HG03378 (cell line): ENCODE results near the gene PUDP.

ENCODE experiments used
- ATAC-seq: cut with Tn5 transposase; IDR thresholded peaks from one replicate; pipeline ENCODE4 v1.9.1; 2021; ENCODE audit warnings: mild to moderate bottlenecking, moderate library complexity; ENCODE audit not compliant: unreplicated experiment

Gene PUDP

DNA sequence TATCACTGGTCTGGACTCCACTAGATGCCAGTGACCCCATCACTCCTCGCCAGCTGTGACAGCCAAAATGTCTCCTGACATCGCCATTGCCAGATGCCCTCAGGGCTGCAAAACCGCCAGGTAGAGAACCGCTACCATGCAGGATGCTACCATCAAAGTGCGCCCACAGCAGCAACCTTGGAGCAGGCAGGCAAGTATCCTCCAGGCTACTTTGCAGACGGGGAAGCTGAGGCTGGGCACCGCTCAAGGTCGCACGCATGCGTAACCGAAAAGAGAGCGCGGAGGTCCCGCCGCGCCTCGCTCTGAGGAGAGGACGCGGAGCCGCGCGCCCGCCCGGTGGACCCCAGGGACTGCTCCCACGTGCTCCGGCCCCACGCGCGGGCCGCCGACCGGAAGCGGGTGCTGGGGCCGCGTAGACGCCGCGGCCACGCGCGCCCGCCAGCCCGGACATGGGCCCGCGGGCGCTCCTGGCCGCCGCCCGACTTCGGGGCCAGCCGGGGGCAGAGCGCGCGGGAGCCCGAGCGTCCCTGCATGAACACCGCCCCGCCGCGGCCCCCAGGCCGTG lies 458 bp downstream of the PUDP start, which contains the start of gene STS:
Gene STS (plus strand): TSS at position 300 of the 565 bp plus-strand sequence. CDS start 105,488 bp downstream, outside the sequence.
- peak; percentile 23 for ATAC-seq

DNA sequence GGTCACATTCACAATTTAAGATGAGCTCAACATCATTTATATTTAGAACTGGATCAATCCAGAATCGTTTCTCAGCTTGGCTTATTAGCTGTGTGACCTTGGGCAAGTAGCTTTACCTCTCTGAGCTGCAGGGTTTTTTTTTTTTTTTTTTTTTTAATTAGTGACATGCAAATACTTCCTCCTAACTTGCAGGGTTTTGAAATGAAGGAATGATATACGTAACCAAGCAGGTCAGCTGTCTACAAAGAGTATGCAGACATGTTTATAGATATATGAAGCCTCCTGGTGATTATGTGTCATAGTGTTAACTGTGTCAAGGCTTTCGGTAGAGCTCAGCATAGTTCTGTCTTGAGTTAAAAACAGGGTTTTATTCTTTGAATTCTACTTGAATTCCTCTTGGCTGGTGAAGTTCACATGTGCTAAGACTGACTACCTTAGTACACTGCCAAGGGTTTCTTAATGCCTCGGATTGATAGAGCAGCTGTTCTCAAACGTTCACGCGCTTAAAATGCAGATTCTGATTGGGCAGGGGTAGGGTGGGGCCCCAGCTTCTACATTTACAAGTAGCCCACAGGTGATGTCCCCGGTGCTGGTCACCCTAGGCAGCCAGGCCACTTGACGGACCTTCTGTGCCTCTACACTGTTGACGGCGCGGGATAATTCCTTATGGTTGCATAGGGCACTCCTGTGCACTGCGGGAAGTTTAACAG lies 1.1 kb downstream of the PUDP start:
- ATAC-seq = peak; percentile 24

- ATAC-seq = no peak
Observed at GRCh38 chrX:7146020-7146702, 1.8 kb downstream of the PUDP start.

- ATAC-seq = no peak
Observed at GRCh38 chrX:7145454-7145853, 2.5 kb downstream of the PUDP start.

- ATAC-seq = no peak
Observed at GRCh38 chrX:7143941-7144525, 3.9 kb downstream of the PUDP start.

- ATAC-seq = no peak
Observed at GRCh38 chrX:7143076-7143475, 4.9 kb downstream of the PUDP start.

GRCh38 chrX:7139202-7140081 lies 8.5 kb downstream of the PUDP start:
- no peak for ATAC-seq

DNA sequence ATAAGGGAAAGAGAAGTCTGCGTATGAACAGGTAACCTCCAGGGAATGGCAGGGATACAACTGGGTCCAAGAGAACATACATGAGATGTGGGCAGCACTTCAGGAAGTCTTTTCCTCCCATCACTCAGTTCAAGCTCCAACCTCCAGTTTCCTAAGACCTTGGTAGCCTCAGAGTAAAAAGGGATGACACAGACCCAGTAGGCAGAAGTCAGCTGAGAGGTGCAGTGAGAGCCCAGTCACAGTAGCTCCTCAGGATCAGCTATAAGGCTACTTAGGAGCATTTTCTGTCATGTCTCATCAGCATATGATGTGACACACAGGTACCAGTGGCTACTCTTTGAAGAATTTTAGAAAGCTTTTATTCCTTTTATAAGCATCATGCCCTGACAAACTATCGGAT lies 13.0 kb downstream of the PUDP start:
- ATAC-seq = no peak

- ATAC-seq = no peak
Observed at GRCh38 chrX:7133050-7133440, 14.9 kb downstream of the PUDP start.

GRCh38 chrX:7132335-7133049 lies 15.5 kb downstream of the PUDP start:
- ATAC-seq = peak; percentile 75

- ATAC-seq = no peak
Observed at GRCh38 chrX:7131621-7132020, 16.3 kb downstream of the PUDP start.

DNA sequence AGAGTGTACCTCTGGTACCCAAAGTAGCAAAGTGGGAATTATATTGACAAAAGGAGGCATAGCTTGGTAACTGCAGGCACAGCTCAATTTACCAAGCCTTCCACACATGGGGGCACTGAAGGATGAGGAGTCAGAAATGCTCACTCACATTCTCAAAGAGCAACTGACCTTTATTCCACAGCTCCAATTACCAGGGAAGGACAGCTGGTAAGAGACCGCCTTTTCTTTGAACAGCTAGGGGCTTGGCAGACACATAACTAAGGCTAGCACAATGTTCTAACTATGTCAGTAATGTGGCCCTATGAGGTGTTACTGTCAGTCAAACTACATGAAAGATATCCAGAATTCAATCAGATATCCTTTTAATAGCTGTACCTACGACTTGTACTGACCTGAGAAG lies 20.9 kb downstream of the PUDP start:
- ATAC-seq = no peak

DNA sequence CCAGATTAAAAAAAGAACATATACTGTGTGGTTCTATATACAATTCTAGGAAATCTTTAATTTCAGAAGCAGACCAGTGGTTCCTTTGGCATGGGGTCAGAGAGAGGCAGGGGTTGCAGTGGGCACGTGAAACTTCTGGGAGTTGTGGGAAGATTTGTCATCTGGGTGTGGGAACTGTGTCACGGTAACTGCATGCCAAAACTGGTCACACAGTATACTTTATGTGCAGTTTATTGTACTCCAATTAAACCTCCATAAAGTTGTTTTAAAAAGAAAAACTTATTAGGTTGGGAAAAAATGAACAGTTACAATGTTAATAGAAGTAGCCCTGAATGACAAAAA lies 27.1 kb downstream of the PUDP start:
- no peak for ATAC-seq

- ATAC-seq = peak; percentile 32
Observed at GRCh38 chrX:7119950-7120877, 27.7 kb downstream of the PUDP start.

DNA sequence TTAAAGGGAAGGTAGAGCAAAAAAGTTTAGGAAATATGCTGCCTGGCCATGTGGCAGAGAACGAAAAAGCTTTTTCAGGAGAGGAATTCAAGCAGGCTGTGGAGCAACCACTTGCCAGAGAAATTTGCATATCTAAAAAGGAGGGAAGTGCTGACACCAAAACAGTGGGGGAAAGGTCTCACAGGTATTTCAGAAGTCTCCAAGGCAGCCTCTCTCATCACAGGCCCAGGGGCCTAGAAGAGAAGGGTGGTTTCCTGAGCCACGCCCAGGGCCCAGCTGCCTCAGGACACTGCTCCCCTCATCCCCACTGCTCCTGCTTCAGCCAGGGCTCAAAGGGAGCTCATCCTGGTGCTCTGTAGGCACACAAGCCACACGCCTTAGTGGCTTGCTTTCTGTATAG lies 30.4 kb downstream of the PUDP start:
- ATAC-seq = no peak

DNA sequence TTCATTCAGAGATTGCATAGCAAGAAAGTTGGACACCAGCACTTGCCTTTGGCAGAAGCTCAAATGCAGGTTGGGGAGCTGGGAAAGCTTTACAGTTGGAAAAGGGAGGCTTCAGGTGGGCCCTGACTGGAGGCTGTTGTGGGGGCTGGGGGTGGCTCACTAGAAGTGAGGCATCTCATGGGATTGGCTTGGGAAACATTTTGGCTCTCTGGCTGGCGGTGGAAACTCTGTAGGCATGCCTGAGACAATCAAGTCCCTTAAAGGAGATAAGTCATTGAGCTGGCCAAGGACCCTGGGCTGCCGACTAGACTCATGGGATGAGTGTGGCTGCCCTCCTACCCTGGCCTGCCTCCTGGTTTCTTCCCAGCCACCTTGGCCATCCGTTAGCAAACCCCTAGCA lies 31.9 kb downstream of the PUDP start:
- ATAC-seq = no peak

DNA sequence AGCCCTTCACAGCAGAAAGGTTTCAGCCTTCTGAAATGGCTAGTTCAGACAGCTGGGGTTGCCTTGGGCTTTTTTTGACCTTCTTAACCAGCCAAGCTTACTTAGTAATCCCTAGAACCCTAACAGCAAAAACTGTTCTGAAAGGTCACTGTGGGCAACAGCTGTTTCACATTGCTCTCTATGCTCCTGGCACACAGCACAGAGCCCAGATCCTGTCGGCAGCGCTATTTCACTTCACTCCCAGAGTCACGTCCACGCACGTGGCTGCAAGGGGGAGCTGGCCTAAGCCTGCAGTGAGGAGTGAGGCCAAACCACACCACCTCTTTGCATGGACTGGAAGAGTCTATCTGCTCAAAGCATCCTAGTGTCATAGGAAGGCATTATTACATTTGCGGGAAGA lies 32.4 kb downstream of the PUDP start:
- ATAC-seq = peak; percentile 76

GRCh38 chrX:7112071-7112470 lies 35.9 kb downstream of the PUDP start:
- ATAC-seq = no peak

DNA sequence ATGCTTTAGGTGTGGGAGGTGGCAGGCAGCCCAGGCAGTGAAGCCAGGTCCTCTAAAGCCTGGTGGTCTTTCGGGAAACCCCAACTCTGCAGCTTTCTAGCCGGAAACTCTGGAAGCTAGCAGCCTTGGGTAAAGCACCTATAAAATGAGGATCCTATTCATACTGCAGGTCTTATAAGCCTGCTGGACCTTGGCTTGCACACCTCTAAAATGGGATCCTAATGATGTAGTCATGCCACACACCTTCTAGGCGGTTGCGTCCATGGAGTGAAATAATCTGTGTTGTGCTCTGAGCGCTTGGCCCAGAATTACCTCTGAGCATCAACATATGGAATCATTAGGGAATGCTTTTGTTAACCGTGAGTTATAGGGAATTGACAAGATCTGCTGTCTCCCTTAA lies 36.4 kb downstream of the PUDP start:
- ATAC-seq = no peak
